Activated naive CD8-positive, alpha-beta T cell treated with anti-CD3 and anti-CD28 coated beads, Interleukin-2, amount 50 U/mL, for 24 hours (primary cell): Measurements from ENCODE around the gene PPP4R3B.
"Not testable (repeated sequence)": the region's sequence is repeated elsewhere in the genome, so short reads cannot be mapped to it uniquely, and the experiment has no call there.

ENCODE experiments used
- ATAC-seq: fragments of 150-1000 bp; cut with Tn5 transposase; one replicate; pipeline ENCODE4 v1.10.0; 2021
- DNase-seq: peaks from one replicate; pipeline ENCODE4 v3.0.0; 2021
- H3K27ac Mint-ChIP-seq: one replicate; pipeline ENCODE4 v1.8.0; 2021; ENCODE audit warnings: mild to moderate bottlenecking, mixed read lengths
- H3K27me3 Mint-ChIP-seq: one replicate; pipeline ENCODE4 v1.8.0; 2021; ENCODE audit warnings: mixed read lengths
- H3K36me3 Mint-ChIP-seq: one replicate; pipeline ENCODE4 v1.8.0; 2021; ENCODE audit warnings: low read depth, mixed read lengths
- H3K4me1 Mint-ChIP-seq: one replicate; pipeline ENCODE4 v1.8.0; 2021; ENCODE audit warnings: mixed read lengths
- H3K4me3 Mint-ChIP-seq: one replicate; pipeline ENCODE4 v1.8.0; 2021; ENCODE audit warnings: mild to moderate bottlenecking, moderate library complexity, mixed read lengths
- H3K9me3 Mint-ChIP-seq: one replicate; pipeline ENCODE4 v1.8.0; 2021; ENCODE audit warnings: mixed read lengths

PPP4R3B gene

GRCh38 chr2:55609938-55610578 lies 7.4 kb downstream of the PPP4R3B start:
- Mint-ChIP-seq H3K27me3 (no peaks in the 10 kb centered on the region), H3K36me3 (peaks cover 49% of the 10 kb centered on the region), H3K4me1 (peaks cover 50% of the 10 kb centered on the region), H3K27ac (peak overlapping the region; percentile 16), H3K4me3 (no peak overlapping the region), H3K9me3 (no peaks in the 10 kb centered on the region)
- ATAC-seq (no peak), DNase-seq (no peak)

DNA sequence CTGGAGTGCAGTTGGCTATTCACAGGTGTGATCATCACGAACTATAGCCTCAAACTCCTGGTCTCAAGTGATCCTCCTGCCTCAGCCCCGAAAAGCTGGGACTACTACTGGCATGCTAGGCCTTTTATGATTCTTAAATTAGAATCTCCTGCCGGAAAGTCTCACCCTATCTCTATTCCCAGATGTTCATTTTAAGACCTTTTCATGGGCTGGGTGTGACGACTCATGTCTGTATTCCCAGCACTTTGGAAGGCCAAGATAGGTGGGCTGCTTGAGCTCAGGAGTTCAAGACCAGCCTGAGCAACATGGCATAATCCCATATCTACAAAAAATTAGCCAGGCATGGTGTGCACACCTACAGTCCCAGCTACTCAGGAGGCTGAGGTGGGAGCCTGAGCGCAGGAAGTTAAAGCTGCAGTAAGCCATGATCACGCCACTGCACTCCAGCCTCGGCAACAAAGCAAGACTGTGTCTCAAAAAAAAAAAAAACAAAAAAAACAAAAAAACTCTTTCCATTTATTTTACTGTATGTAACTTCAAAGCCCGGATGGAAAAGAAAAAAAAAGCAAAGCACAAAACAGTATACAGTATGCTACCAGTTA lies 8.1 kb downstream of the PPP4R3B start:
- H3K36me3 Mint-ChIP-seq, result peaks cover 44% of the 10 kb centered on the region
- H3K9me3 Mint-ChIP-seq, result no peaks in the 10 kb centered on the region
- no peak for ATAC-seq

GRCh38 chr2:55607717-55608116 lies 9.7 kb downstream of the PPP4R3B start:
- H3K27ac Mint-ChIP-seq, result no peak overlapping the region
- H3K4me3 Mint-ChIP-seq, result no peak overlapping the region
- no peak for DNase-seq

More for the DNA sequence above, 8.1 kb downstream of the PPP4R3B start:
- H3K27me3 Mint-ChIP-seq, result no peaks in the 10 kb centered on the region
- DNase-seq, result no peak
- peaks cover 49% of the 10 kb centered on the region for H3K4me1 Mint-ChIP-seq
- no peak overlapping the region for H3K27ac Mint-ChIP-seq
- H3K4me3 Mint-ChIP-seq, result no peak overlapping the region

GRCh38 chr2:55604027-55604565 lies 13.3 kb downstream of the PPP4R3B start:
- Mint-ChIP-seq H3K4me3 (no peak overlapping the region), H3K27me3 (no peaks in the 10 kb centered on the region), H3K36me3 (peaks cover 27% of the 10 kb centered on the region), H3K9me3 (no peaks in the 10 kb centered on the region), H3K27ac (no peak overlapping the region), H3K4me1 (peaks cover 47% of the 10 kb centered on the region)
- no peak for ATAC-seq
- DNase-seq, result no peak

More at GRCh38 chr2:55607717-55608116, 9.7 kb downstream of the PPP4R3B start:
- Mint-ChIP-seq H3K9me3 (no peaks in the 10 kb centered on the region), H3K27me3 (no peaks in the 10 kb centered on the region), H3K36me3 (peaks cover 31% of the 10 kb centered on the region), H3K4me1 (peaks cover 44% of the 10 kb centered on the region)
- no peak for ATAC-seq

DNA sequence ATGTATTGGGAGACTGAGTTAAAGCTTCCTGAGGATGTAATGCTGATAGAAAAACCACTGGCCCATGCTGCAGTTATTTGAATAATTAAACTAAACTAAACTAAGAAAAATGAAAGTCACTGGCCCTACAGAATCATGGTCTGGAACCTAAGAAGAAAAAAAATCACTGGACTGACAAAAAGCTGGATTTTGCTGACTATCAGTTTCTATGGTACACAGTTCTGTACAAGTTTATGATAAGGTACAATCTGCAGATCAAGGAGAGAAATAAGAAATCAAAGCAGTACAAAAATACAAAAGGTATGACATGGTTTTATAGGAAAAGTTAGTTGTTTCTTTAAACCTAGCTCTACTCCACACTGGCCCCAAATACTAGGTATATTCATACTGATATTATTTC lies 15.6 kb downstream of the PPP4R3B start:
- Mint-ChIP-seq H3K36me3 (peaks cover 32% of the 10 kb centered on the region), H3K27ac (no peak overlapping the region), H3K4me3 (no peak overlapping the region), H3K9me3 (no peaks in the 10 kb centered on the region), H3K27me3 (no peaks in the 10 kb centered on the region), H3K4me1 (peaks cover 36% of the 10 kb centered on the region)
- DNase-seq (no peak), ATAC-seq (no peak)

DNA sequence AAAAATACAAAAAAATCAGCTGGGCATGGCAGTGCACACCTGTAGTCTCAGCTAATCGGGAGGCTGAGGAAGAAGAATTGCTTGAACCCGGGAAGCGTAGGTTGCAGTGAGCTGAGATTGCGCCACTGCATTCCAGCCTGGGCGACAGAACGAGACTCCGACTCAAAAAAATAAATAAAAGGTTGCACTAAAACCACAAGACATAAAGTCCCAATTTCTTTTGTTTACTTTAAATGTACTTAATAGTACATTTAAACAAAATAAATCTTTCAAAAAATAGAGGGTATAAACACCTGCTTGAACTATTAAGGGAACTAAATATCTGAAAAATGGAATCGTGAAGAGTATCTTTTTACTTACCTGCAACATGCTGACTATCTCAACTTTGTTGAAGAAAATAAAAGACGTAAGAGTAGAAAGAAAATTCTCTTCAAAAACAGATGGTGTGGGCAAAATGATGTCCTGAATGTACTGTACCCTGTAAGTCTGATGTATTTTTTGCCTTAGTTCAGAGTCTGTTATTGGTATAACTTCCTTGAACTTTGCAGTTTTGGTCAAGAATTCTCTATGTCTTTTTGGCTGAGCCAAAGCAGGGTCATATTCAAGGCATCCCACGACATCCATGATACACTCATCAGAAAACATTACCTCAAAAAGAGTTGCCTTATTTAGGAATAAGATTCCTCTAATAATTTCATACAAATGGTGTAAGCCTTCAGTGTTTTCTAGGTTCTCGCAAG lies 19.2 kb downstream of the PPP4R3B start:
- H3K9me3 Mint-ChIP-seq, result no peaks in the 10 kb centered on the region
- peaks cover 45% of the 10 kb centered on the region for H3K36me3 Mint-ChIP-seq
- no peak overlapping the region for H3K27ac Mint-ChIP-seq
- H3K27me3 Mint-ChIP-seq, result no peaks in the 10 kb centered on the region
- peaks cover 32% of the 10 kb centered on the region for H3K4me1 Mint-ChIP-seq
- DNase-seq (no peak), ATAC-seq (no peak)
- H3K4me3 Mint-ChIP-seq, result no peak overlapping the region

DNA sequence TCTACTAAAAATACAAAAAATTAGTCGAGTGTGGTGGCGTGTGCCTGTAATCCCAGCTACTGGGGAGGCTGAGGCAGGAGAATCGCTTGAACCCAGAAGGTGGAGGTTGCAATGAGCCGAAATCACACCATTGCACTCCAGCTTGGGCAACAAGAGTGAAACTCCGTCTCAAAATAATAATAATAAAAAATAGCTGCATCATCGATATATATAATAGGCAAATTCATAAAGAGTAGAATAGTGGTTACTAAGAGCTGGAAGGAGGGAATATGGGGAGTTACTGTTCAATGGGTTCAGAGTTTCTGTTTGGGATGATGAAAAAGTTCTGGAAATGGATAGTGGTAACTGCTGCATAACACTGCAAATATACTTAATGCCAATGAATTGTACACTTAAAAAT lies 20.6 kb downstream of the PPP4R3B start:
- peaks cover 31% of the 10 kb centered on the region for H3K4me1 Mint-ChIP-seq
- not testable (repeated sequence) for H3K27ac Mint-ChIP-seq, ATAC-seq

DNA sequence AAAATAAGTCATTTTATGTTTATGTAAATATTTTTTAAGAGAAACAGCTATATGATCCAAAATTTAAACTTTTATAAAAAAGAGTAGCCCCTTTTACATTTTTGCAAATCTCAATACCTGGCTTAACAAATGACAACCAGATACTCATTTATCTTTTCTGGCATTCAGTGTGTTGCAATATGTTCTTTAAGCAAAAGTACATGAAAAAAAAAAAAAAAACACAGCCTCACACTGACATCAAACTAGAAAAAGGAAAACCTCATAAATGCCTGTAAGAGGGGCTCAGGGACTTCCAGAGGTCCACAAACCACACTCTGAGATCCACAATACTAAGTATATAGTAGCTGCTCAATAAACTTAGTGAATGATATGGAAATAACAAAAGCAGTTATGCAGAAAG lies 21.9 kb downstream of the PPP4R3B start:
- no peak for ATAC-seq
- Mint-ChIP-seq H3K27me3 (no peaks in the 10 kb centered on the region), H3K4me1 (peaks cover 38% of the 10 kb centered on the region), H3K4me3 (no peak overlapping the region), H3K9me3 (no peaks in the 10 kb centered on the region), H3K27ac (no peak overlapping the region), H3K36me3 (peaks cover 40% of the 10 kb centered on the region)
- DNase-seq, result no peak

More for the DNA sequence above, 20.6 kb downstream of the PPP4R3B start:
- DNase-seq, H3K27me3 Mint-ChIP-seq, H3K4me3 Mint-ChIP-seq, H3K9me3 Mint-ChIP-seq: not testable (repeated sequence)
- peaks cover 42% of the 10 kb centered on the region for H3K36me3 Mint-ChIP-seq

DNA sequence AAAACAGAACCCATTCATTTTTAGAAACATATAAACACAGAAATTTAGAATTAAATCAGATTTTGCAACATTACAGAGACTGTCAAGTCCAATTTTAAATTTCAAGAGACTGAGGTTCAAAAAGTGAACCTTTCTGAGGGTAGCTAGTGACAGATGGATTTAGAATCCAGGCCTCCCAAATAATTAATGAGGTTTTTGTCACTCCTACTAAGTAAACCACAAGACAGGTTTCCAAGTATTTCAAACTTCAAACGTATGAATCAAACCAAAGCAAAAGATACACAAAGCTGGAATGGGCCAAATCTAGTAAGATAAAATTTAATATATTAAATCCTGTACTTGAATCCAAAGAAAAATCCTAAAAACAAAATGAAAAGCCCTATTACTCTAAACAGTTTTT lies 25.3 kb downstream of the PPP4R3B start:
- Mint-ChIP-seq H3K36me3 (peaks cover 24% of the 10 kb centered on the region), H3K9me3 (no peaks in the 10 kb centered on the region), H3K27ac (no peak overlapping the region), H3K4me1 (peaks cover 36% of the 10 kb centered on the region), H3K4me3 (no peak overlapping the region), H3K27me3 (no peaks in the 10 kb centered on the region)
- no peak for ATAC-seq
- DNase-seq, result no peak

GRCh38 chr2:55590810-55591440 lies 26.5 kb downstream of the PPP4R3B start:
- H3K27ac Mint-ChIP-seq, result peak overlapping the region; percentile 46
- H3K4me3 Mint-ChIP-seq, result no peak overlapping the region
- H3K4me1 Mint-ChIP-seq, result peaks cover 44% of the 10 kb centered on the region
- ATAC-seq (peak; percentile 100), DNase-seq (no peak)
- peaks cover 25% of the 10 kb centered on the region for H3K36me3 Mint-ChIP-seq
- H3K27me3 Mint-ChIP-seq, result no peaks in the 10 kb centered on the region
- no peaks in the 10 kb centered on the region for H3K9me3 Mint-ChIP-seq

GRCh38 chr2:55585451-55586080 lies 31.9 kb downstream of the PPP4R3B start:
- Mint-ChIP-seq H3K27me3 (no peaks in the 10 kb centered on the region), H3K27ac (peak overlapping the region; percentile 69), H3K4me3 (no peak overlapping the region), H3K36me3 (peaks cover 38% of the 10 kb centered on the region), H3K4me1 (peaks cover 48% of the 10 kb centered on the region), H3K9me3 (no peaks in the 10 kb centered on the region)
- DNase-seq (no peak), ATAC-seq (peak; percentile 36)

- peaks cover 56% of the 10 kb centered on the region for H3K36me3 Mint-ChIP-seq
- ATAC-seq, result no peak
- no peak for DNase-seq
- no peak overlapping the region for H3K27ac Mint-ChIP-seq
- H3K4me1 Mint-ChIP-seq, result peaks cover 43% of the 10 kb centered on the region
- H3K4me3 Mint-ChIP-seq, result no peak overlapping the region
- H3K9me3 Mint-ChIP-seq, result no peaks in the 10 kb centered on the region
- H3K27me3 Mint-ChIP-seq, result no peaks in the 10 kb centered on the region
Measured at GRCh38 chr2:55581874-55582547, 35.4 kb downstream of the PPP4R3B start.

DNA sequence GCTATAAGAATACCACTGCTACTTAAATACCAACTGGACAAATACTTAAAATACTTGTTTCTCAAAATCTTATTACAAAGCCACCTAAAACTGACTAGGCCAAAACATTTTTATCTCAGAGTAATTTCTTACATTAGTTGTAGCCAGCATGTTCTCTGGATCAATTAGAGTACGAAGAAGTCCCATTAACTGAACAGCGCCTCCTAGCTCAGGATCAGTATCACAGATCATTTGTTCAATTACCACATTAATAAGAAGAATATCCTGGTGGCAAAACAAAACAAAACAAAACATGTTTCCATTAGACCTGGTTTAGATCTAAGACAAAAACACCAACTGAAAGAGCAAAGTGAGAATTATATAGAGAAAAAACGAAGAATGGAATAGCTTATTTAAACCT lies 36.0 kb downstream of the PPP4R3B start:
- Mint-ChIP-seq H3K4me1 (peaks cover 37% of the 10 kb centered on the region), H3K36me3 (peaks cover 55% of the 10 kb centered on the region), H3K9me3 (no peaks in the 10 kb centered on the region), H3K27ac (no peak overlapping the region), H3K27me3 (no peaks in the 10 kb centered on the region), H3K4me3 (no peak overlapping the region)
- DNase-seq, result no peak
- ATAC-seq, result no peak

GRCh38 chr2:55569002-55569401 lies 48.4 kb downstream of the PPP4R3B start:
- Mint-ChIP-seq H3K4me1 (peaks cover 18% of the 10 kb centered on the region), H3K36me3 (peaks cover 45% of the 10 kb centered on the region)
- not testable (repeated sequence) for DNase-seq, H3K27me3 Mint-ChIP-seq, H3K9me3 Mint-ChIP-seq, ATAC-seq, H3K4me3 Mint-ChIP-seq, H3K27ac Mint-ChIP-seq
